ENCODE data around the gene OR52L1. TPM values are rescaled to one million over a fixed set of nuclear protein-coding genes. Genes with fewer than 3 reads are reported as not detected.

Gene OR52L1
- total and polyA plus RNA-seq, 4 donors = 0.08 TPM; not detected in 3

DNA sequence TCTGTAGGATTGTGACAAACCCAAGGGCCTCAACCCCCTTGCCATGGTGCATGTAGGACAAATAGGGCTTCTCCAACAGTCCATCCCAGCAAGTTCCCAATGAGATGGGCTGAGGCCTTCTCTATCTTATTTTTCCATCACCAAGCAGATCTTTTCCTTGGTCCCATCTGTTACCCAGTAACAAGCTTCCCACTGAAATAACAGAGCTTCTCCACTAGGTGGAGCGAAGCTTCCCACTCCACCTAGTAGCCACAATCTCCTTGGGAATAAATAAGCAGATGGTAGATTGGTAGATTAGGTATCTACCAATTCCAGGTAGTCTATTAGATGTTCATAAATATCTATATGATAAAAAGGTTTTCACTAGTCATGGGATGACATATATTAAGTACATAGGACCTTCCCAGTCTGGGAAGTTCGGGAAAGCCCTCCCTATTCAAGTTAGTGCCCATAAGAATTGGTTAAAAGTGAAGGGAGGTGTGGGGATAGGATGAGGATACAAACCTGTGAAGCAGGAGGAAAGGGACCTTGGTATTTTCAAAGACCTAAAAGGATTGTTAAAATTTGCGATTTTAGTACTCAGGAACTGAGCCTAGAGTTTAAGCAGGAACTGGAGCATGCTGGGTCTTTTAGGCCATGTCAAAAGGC, 5.9 kb upstream of the OR52L1 start:
- Histone ChIP-seq H3K9ac (ENCODE audit: low read depth in 1 of 2, low read length in 2 of 2) (no peak overlapping the region), H3K4me1 (ENCODE audit: control insufficient read depth in 4 of 4, insufficient read depth in 4 of 4, low read length in 3 of 4) (no peaks in the 10 kb centered on the region), H3K36me3 (ENCODE audit: control insufficient read depth in 4 of 4, insufficient read depth in 3 of 4, low read depth in 1 of 4, low read length in 3 of 4) (no peaks in the 10 kb centered on the region), H3K4me3 (ENCODE audit: low read depth in 1 of 3, low read length in 3 of 3) (no peak overlapping the region), H3K27me3 (ENCODE audit: control insufficient read depth in 4 of 4, insufficient read depth in 4 of 4, low read length in 3 of 4) (no peaks in the 10 kb centered on the region), H3K27ac (ENCODE audit: low read depth in 1 of 2, low read length in 2 of 2) (no peak overlapping the region), H3K9me3 (ENCODE audit: control insufficient read depth in 4 of 4, low read length in 3 of 4) (no peaks in the 10 kb centered on the region)
- 61% methylated on average over 3 of the region's 3 CpGs for WGBS
- DNase-seq (ENCODE audit: low spot score) = no peak
- TF ChIP-seq, protein P1, sequence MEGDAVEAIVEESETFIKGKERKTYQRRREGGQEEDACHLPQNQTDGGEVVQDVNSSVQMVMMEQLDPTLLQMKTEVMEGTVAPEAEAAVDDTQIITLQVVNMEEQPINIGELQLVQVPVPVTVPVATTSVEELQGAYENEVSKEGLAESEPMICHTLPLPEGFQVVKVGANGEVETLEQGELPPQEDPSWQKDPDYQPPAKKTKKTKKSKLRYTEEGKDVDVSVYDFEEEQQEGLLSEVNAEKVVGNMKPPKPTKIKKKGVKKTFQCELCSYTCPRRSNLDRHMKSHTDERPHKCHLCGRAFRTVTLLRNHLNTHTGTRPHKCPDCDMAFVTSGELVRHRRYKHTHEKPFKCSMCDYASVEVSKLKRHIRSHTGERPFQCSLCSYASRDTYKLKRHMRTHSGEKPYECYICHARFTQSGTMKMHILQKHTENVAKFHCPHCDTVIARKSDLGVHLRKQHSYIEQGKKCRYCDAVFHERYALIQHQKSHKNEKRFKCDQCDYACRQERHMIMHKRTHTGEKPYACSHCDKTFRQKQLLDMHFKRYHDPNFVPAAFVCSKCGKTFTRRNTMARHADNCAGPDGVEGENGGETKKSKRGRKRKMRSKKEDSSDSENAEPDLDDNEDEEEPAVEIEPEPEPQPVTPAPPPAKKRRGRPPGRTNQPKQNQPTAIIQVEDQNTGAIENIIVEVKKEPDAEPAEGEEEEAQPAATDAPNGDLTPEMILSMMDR (IDR thresholded peaks at IDR 0.05; ENCODE audit: low read depth, low read length, missing input control) = peak; percentile 51
- TF ChIP-seq, protein P2, sequence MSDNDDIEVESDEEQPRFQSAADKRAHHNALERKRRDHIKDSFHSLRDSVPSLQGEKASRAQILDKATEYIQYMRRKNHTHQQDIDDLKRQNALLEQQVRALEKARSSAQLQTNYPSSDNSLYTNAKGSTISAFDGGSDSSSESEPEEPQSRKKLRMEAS (IDR thresholded peaks at IDR 0.05) = no peak
- TF ChIP-seq RAD21 (IDR thresholded peaks at IDR 0.05) (peak; percentile 46 to 71), SP1 (IDR thresholded peaks at IDR 0.05) (no peak), RXRA (IDR thresholded peaks at IDR 0.05) (no peak)

DNA sequence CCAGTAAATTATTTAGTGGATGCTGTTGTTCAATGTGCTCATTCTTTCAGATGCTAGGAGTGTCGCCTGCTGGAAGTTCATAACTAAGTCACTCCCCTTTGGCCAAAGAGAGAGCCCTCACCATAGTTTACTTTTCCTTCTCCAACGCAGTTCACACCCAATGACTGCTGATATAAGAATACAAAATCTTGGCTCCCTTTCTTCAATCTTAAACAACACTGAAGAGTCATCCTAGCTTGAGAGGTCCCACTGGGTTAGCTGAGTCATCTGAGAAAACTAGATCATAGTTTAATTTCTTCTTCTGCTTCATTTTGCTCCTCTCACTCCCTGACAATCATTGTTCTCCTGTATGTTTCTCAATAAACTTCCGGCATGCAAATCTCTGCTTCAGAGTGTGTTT, 5.4 kb upstream of the OR52L1 start:
- Histone ChIP-seq H3K4me3 (ENCODE audit: low read depth in 1 of 3, low read length in 3 of 3) (no peak overlapping the region), H3K4me1 (ENCODE audit: control insufficient read depth in 4 of 4, insufficient read depth in 4 of 4, low read length in 3 of 4) (no peaks in the 10 kb centered on the region), H3K9ac (ENCODE audit: low read depth in 1 of 2, low read length in 2 of 2) (no peak overlapping the region), H3K9me3 (ENCODE audit: control insufficient read depth in 4 of 4, low read length in 3 of 4) (no peaks in the 10 kb centered on the region), H3K27me3 (ENCODE audit: control insufficient read depth in 4 of 4, insufficient read depth in 4 of 4, low read length in 3 of 4) (no peaks in the 10 kb centered on the region), H3K36me3 (ENCODE audit: control insufficient read depth in 4 of 4, insufficient read depth in 3 of 4, low read depth in 1 of 4, low read length in 3 of 4) (no peaks in the 10 kb centered on the region), H3K27ac (ENCODE audit: low read depth in 1 of 2, low read length in 2 of 2) (no peak overlapping the region)
- no peak for DNase-seq (ENCODE audit: low spot score)
- TF ChIP-seq SP1 (IDR thresholded peaks at IDR 0.05) (no peak), RXRA (IDR thresholded peaks at IDR 0.05) (no peak), HNF4G (IDR thresholded peaks at IDR 0.05) (no peak), EGR1 (IDR thresholded peaks at IDR 0.05; ENCODE audit: low read depth in 2 of 2) (no peak), GABPA (IDR thresholded peaks at IDR 0.05 in 1 of 2, conservative IDR thresholded peaks at IDR 0.05 in 1 of 2) (no peak), RAD21 (IDR thresholded peaks at IDR 0.05) (no peak), HNF4A (conservative IDR thresholded peaks at IDR 0.05) (no peak), JUND (IDR thresholded peaks at IDR 0.05) (no peak)
- TF ChIP-seq, protein P3, sequence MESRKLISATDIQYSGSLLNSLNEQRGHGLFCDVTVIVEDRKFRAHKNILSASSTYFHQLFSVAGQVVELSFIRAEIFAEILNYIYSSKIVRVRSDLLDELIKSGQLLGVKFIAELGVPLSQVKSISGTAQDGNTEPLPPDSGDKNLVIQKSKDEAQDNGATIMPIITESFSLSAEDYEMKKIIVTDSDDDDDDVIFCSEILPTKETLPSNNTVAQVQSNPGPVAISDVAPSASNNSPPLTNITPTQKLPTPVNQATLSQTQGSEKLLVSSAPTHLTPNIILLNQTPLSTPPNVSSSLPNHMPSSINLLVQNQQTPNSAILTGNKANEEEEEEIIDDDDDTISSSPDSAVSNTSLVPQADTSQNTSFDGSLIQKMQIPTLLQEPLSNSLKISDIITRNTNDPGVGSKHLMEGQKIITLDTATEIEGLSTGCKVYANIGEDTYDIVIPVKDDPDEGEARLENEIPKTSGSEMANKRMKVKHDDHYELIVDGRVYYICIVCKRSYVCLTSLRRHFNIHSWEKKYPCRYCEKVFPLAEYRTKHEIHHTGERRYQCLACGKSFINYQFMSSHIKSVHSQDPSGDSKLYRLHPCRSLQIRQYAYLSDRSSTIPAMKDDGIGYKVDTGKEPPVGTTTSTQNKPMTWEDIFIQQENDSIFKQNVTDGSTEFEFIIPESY (IDR thresholded peaks at IDR 0.05) = no peak
- TF ChIP-seq, protein P1 (IDR thresholded peaks at IDR 0.05; ENCODE audit: low read depth, low read length, missing input control) = no peak
- WGBS = 74% methylated on average over 3 of the region's 3 CpGs
